ENCODE measurements around the gene GNA15. TPM values are rescaled to one million over a fixed set of nuclear protein-coding genes. Genes with fewer than 3 reads are reported as not detected.
"Not testable (repeated sequence)": the region's sequence is repeated elsewhere in the genome, so short reads cannot be mapped to it uniquely, and the experiment has no call there.

Gene GNA15, protein sequence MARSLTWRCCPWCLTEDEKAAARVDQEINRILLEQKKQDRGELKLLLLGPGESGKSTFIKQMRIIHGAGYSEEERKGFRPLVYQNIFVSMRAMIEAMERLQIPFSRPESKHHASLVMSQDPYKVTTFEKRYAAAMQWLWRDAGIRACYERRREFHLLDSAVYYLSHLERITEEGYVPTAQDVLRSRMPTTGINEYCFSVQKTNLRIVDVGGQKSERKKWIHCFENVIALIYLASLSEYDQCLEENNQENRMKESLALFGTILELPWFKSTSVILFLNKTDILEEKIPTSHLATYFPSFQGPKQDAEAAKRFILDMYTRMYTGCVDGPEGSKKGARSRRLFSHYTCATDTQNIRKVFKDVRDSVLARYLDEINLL
- total RNA-seq (0.24 and 1.5 TPM in 2 replicates), polyA plus RNA-seq (0.29 and 0.45 TPM in 2 replicates)

DNA sequence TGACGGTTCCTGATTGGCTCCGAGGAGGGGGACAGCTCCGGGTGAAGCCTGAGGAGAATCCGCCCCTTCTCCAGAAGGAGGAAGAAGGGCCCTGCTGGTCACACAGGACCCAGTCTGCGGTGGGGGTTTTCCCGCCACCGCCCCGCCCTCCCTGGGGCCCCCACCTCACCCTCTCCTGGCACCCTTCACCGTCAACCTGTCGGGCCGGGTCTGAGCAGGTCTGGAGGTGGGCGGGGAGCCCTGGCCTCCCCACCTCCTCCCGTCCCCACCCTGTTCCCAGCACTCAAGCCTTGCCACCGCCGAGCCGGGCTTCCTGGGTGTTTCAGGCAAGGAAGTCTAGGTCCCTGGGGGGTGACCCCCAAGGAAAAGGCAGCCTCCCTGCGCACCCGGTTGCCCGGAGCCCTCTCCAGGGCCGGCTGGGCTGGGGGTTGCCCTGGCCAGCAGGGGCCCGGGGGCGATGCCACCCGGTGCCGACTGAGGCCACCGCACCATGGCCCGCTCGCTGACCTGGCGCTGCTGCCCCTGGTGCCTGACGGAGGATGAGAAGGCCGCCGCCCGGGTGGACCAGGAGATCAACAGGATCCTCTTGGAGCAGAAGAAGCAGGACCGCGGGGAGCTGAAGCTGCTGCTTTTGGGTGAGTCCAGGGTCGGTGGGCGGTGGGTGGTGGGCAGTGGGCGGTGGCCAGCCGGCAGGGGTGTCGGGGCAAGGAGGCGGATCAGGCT is at the start of gene GNA15:
GNA15 (plus strand) TSS at position 73 of the 723 bp plus-strand sequence; CDS start at position 491, 418 bp downstream.
- H3K36me3 ChIP-seq (replicated peaks; ENCODE audit: insufficient read depth, low read depth): no peaks in the 10 kb centered on the region
- TF ChIP-seq EZH2 (IDR thresholded peaks at IDR 0.05; ENCODE audit: borderline replicate concordance) (no peak), EZH2phosphoT487 (IDR thresholded peaks at IDR 0.05; ENCODE audit: low read depth, severe bottlenecking, unreplicated experiment) (no peak)
- TF ChIP-seq, protein P1, sequence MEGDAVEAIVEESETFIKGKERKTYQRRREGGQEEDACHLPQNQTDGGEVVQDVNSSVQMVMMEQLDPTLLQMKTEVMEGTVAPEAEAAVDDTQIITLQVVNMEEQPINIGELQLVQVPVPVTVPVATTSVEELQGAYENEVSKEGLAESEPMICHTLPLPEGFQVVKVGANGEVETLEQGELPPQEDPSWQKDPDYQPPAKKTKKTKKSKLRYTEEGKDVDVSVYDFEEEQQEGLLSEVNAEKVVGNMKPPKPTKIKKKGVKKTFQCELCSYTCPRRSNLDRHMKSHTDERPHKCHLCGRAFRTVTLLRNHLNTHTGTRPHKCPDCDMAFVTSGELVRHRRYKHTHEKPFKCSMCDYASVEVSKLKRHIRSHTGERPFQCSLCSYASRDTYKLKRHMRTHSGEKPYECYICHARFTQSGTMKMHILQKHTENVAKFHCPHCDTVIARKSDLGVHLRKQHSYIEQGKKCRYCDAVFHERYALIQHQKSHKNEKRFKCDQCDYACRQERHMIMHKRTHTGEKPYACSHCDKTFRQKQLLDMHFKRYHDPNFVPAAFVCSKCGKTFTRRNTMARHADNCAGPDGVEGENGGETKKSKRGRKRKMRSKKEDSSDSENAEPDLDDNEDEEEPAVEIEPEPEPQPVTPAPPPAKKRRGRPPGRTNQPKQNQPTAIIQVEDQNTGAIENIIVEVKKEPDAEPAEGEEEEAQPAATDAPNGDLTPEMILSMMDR (IDR thresholded peaks at IDR 0.05; ENCODE audit: poor library complexity): no peak
- no peak for DNase-seq (ENCODE audit: low spot score)
- no peak within 1 kb of the TSS for H3K27ac ChIP-seq
- no peaks in the 10 kb centered on the region for H3K9me3 ChIP-seq (ENCODE audit: low read depth)
- H3K4me3 ChIP-seq: no peak within 1 kb of the TSS
- H3K27me3 ChIP-seq: no peaks in the 10 kb centered on the region
- H4K20me1 ChIP-seq (ENCODE audit: insufficient read depth, poor library complexity, severe bottlenecking): no peaks in the 10 kb centered on the region
- WGBS (ENCODE audit: low lambda C conversion rate, missing lambda C conversion rate): 88% methylated on average over 34 of the region's 40 CpGs
- H2AFZ ChIP-seq: no peak within 1 kb of the TSS
- H3K4me2 ChIP-seq: no peak within 1 kb of the TSS
- H3K79me2 ChIP-seq: no peaks in the 10 kb centered on the region
- no peaks in the 10 kb centered on the region for H3K4me1 ChIP-seq (ENCODE audit: insufficient read depth)
- H3K9me2 ChIP-seq (replicated peaks; ENCODE audit: insufficient read depth): no peaks in the 10 kb centered on the region

DNA sequence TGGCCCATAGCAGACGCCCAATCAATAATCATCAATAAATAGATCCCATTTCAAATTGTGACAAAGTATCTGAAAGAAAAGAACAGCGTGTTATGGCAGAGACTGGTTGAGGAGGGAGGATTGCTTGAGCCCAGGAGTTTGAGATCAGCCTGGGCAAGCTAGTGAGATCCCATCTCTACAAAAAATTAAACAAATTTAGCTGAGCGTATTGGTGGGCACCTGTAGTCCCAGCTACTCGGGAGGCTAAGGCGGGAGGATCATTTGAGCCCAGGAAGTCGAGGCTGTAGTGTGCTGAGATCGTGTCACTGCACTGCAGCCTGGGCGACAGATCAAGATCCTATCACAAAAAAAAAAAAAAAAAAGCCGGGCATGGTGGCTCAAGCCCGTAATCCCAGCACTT is 48.1 kb upstream of the GNA15 start:
- 87% methylated on average over 9 of the region's 10 CpGs for WGBS (ENCODE audit: low lambda C conversion rate, missing lambda C conversion rate)
- Histone ChIP-seq H3K9me2 (replicated peaks; ENCODE audit: insufficient read depth) (no peaks in the 10 kb centered on the region), H3K4me1 (ENCODE audit: insufficient read depth) (peaks cover 11% of the 10 kb centered on the region)

DNA sequence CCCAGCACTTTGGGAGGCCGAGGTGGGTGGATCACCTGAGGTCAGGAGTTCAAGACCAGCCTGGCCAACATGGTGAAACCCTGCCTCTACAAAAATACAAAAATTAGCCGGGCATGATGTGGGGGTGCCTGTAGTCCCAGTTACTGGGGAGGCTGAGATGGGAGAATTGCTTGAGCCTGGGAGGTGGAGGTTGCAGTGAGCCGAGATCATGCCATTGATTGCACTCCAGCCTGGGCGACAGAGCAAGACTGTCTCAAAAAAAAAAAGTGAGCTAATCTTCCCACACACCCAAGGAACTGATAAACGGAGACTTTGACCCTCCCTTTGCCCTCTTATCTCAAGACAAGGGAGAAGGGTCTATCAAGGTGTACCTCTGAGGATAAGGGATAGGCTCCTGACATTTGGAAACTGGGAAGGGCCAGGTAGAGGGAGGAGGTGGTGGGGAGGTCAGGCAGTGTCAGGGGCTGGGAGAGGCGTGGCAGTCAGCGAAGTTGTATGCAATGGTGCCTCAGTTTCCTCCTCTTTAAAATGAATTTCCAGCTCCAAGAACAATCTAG is 46.5 kb upstream of the GNA15 start:
- not testable (repeated sequence) for H3K4me3 ChIP-seq; H4K20me1 ChIP-seq (ENCODE audit: insufficient read depth, poor library complexity, severe bottlenecking); H3K79me2 ChIP-seq; H3K9me2 ChIP-seq (replicated peaks; ENCODE audit: insufficient read depth); H2AFZ ChIP-seq; H3K9me3 ChIP-seq (ENCODE audit: low read depth); H3K27me3 ChIP-seq; H3K4me1 ChIP-seq (ENCODE audit: insufficient read depth); H3K36me3 ChIP-seq (replicated peaks; ENCODE audit: insufficient read depth, low read depth); H3K4me2 ChIP-seq; DNase-seq (ENCODE audit: low spot score)
- 57% methylated on average over 7 of the region's 7 CpGs for WGBS (ENCODE audit: low lambda C conversion rate, missing lambda C conversion rate)
- H3K27ac ChIP-seq: peak overlapping the region; percentile 57

More for the DNA sequence above, 48.1 kb upstream of the GNA15 start:
- DNase-seq (ENCODE audit: low spot score): no peak
- H3K4me2 ChIP-seq: no peak overlapping the region
- H3K36me3 ChIP-seq (replicated peaks; ENCODE audit: insufficient read depth, low read depth): no peaks in the 10 kb centered on the region
- no peak overlapping the region for H3K27ac ChIP-seq
- H4K20me1 ChIP-seq (ENCODE audit: insufficient read depth, poor library complexity, severe bottlenecking): no peaks in the 10 kb centered on the region
- H3K27me3 ChIP-seq: no peaks in the 10 kb centered on the region
- H3K4me3 ChIP-seq: no peak overlapping the region
- H2AFZ ChIP-seq: no peak overlapping the region
- no peaks in the 10 kb centered on the region for H3K79me2 ChIP-seq
- no peaks in the 10 kb centered on the region for H3K9me3 ChIP-seq (ENCODE audit: low read depth)
- TF ChIP-seq EZH2phosphoT487 (IDR thresholded peaks at IDR 0.05; ENCODE audit: low read depth, severe bottlenecking, unreplicated experiment) (no peak), EZH2 (IDR thresholded peaks at IDR 0.05; ENCODE audit: borderline replicate concordance) (no peak)
- TF ChIP-seq, protein P1 (IDR thresholded peaks at IDR 0.05; ENCODE audit: poor library complexity): no peak
